Activated CD8-positive, alpha-beta memory T cell treated with anti-CD3 and anti-CD28 coated beads, Interleukin-2, amount 50 U/mL, for 24 hours (primary cell): ENCODE data around the gene ZNF592.

Source experiments
- DNase-seq: peaks from one replicate; pipeline ENCODE4 v3.0.0-alpha.2; 2020; ENCODE audit errors: extremely low read depth

ZNF592 gene

GRCh38 chr15:84855765-84856164 is 107.4 kb downstream of the ZNF592 start:
- DNase-seq, result no peak
